Activated naive CD4-positive, alpha-beta T cell treated with anti-CD3 and anti-CD28 coated beads for 36 hours (primary cell): ENCODE results near the gene DLG2. TPM values are rescaled to one million over a fixed set of nuclear protein-coding genes. Genes with fewer than 3 reads are reported as not detected.

ENCODE experiments used
- CTCF ChIA-PET: fragments of 350-600 bp; sonication (Branson Sonifier 250); formaldehyde crosslinking; loops from one replicate; lab custom pipeline; 2021; ENCODE audit warnings: antibody characterized with exemption; lab: Charles Lee
- DNase-seq: peaks from one replicate; pipeline ENCODE4 v3.0.0-alpha.2; 2020
- H3K27ac Mint-ChIP-seq: one replicate; pipeline ENCODE4 v1.8.0; 2021; ENCODE audit warnings: mild to moderate bottlenecking, mixed read lengths
- H3K27me3 Mint-ChIP-seq: one replicate; pipeline ENCODE4 v1.8.0; 2021; ENCODE audit warnings: low read depth, mixed read lengths
- H3K36me3 Mint-ChIP-seq: one replicate; pipeline ENCODE4 v1.8.0; 2021; ENCODE audit warnings: low read depth, mixed read lengths
- H3K4me1 Mint-ChIP-seq: one replicate; pipeline ENCODE4 v1.8.0; 2021; ENCODE audit warnings: low read depth, mixed read lengths
- H3K4me3 Mint-ChIP-seq: one replicate; pipeline ENCODE4 v1.8.0; 2021; ENCODE audit warnings: mild to moderate bottlenecking, moderate library complexity, mixed read lengths
- H3K9me3 Mint-ChIP-seq: one replicate; pipeline ENCODE4 v1.8.0; 2021; ENCODE audit warnings: mixed read lengths
- intact Hi-C: fragments of 100-400 bp; cut with micrococcal nuclease; formaldehyde crosslinking; loops from one replicate; pipeline ENCODE4 v1.15.1; 2023
- total RNA-seq, 2 experiments: library from RNA; stranded (reverse); gene quantifications; one replicate each; pipeline ENCODE4 v1.2.3, GENCODE V29; 2021

The DLG2 gene
- total RNA-seq, 2 experiments from 2014 or later: 3.3 to 4.6 TPM

DNA sequence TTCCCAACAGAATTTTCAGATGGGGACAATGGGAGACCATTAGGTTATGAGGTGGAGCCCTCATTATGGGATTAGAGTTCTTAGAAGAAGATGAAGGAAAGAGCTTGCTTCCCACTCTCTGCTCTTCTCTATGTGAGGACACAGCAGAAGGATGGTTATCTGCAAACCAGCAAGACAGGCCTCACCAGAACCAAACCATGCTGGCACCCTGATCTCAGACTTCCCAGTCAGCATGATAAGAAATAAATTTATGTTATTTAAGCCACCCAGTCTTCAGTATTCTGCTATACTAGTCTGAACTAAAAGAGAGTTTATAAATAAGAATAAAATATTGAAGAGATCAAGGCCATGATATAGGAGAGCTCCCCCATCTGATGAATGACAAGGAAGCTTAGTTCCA lies 1394.6 kb downstream of the DLG2 start:
- no peak overlapping the region for H3K4me3 Mint-ChIP-seq
- H3K9me3 Mint-ChIP-seq: peaks cover 13% of the 10 kb centered on the region
- no peak overlapping the region for H3K27ac Mint-ChIP-seq
- CTCF ChIA-PET: no interaction called here
- H3K36me3 Mint-ChIP-seq: no peaks in the 10 kb centered on the region
- no peaks in the 10 kb centered on the region for H3K27me3 Mint-ChIP-seq
- intact Hi-C loops: no loop called here
- DNase-seq: no peak
- H3K4me1 Mint-ChIP-seq: no peaks in the 10 kb centered on the region

- no peak overlapping the region for H3K27ac Mint-ChIP-seq
- intact Hi-C loops: no loop called here
- no peak for DNase-seq
- H3K4me1 Mint-ChIP-seq: no peaks in the 10 kb centered on the region
- no peak overlapping the region for H3K4me3 Mint-ChIP-seq
- H3K9me3 Mint-ChIP-seq: peaks cover 12% of the 10 kb centered on the region
- H3K27me3 Mint-ChIP-seq: no peaks in the 10 kb centered on the region
- H3K36me3 Mint-ChIP-seq: no peaks in the 10 kb centered on the region
- CTCF ChIA-PET: interaction anchor here (0.6 kb wide), 1 partner anchor 427 kb away, joined by 3 read pairs; no protein-coding TSS in a partner anchor
These were observed 1396.7 kb downstream of the DLG2 start for GRCh38 chr11:84230402-84230801.

- intact Hi-C loops: no loop called here
- Mint-ChIP-seq H3K27ac (no peak overlapping the region), H3K27me3 (no peaks in the 10 kb centered on the region), H3K36me3 (no peaks in the 10 kb centered on the region), H3K4me1 (no peaks in the 10 kb centered on the region), H3K4me3 (no peak overlapping the region), H3K9me3 (peaks cover 14% of the 10 kb centered on the region)
- CTCF ChIA-PET: no interaction called here
- DNase-seq: no peak
These were observed 1399.0 kb downstream of the DLG2 start for GRCh38 chr11:84227970-84228665.

- intact Hi-C loops: no loop called here
- H3K36me3 Mint-ChIP-seq: no peaks in the 10 kb centered on the region
These were observed 1403.1 kb downstream of the DLG2 start for GRCh38 chr11:84224042-84224441.

GRCh38 chr11:84218318-84218717 lies 1408.8 kb downstream of the DLG2 start:
- Mint-ChIP-seq H3K27ac (no peak overlapping the region), H3K36me3 (no peaks in the 10 kb centered on the region), H3K4me3 (no peak overlapping the region), H3K27me3 (no peaks in the 10 kb centered on the region), H3K4me1 (no peaks in the 10 kb centered on the region), H3K9me3 (peaks cover 13% of the 10 kb centered on the region)
- intact Hi-C loops: no loop called here
- CTCF ChIA-PET: no interaction called here
- no peak for DNase-seq

More at GRCh38 chr11:84224042-84224441, 1403.1 kb downstream of the DLG2 start:
- CTCF ChIA-PET: interaction anchor here (0.7 kb wide), 1 partner anchor 419 kb away, joined by 3 read pairs; no protein-coding TSS in a partner anchor
- H3K27me3 Mint-ChIP-seq: no peaks in the 10 kb centered on the region
- H3K4me3 Mint-ChIP-seq: no peak overlapping the region
- no peak for DNase-seq
- no peak overlapping the region for H3K27ac Mint-ChIP-seq
- H3K4me1 Mint-ChIP-seq: no peaks in the 10 kb centered on the region
- peaks cover 8% of the 10 kb centered on the region for H3K9me3 Mint-ChIP-seq

GRCh38 chr11:84215672-84216071 lies 1411.5 kb downstream of the DLG2 start:
- H3K27ac Mint-ChIP-seq: no peak overlapping the region
- no peaks in the 10 kb centered on the region for H3K4me1 Mint-ChIP-seq
- H3K9me3 Mint-ChIP-seq: peaks cover 13% of the 10 kb centered on the region
- H3K36me3 Mint-ChIP-seq: no peaks in the 10 kb centered on the region
- CTCF ChIA-PET: no interaction called here
- intact Hi-C loops: no loop called here
- no peak overlapping the region for H3K4me3 Mint-ChIP-seq
- DNase-seq: no peak
- H3K27me3 Mint-ChIP-seq: no peaks in the 10 kb centered on the region

DNA sequence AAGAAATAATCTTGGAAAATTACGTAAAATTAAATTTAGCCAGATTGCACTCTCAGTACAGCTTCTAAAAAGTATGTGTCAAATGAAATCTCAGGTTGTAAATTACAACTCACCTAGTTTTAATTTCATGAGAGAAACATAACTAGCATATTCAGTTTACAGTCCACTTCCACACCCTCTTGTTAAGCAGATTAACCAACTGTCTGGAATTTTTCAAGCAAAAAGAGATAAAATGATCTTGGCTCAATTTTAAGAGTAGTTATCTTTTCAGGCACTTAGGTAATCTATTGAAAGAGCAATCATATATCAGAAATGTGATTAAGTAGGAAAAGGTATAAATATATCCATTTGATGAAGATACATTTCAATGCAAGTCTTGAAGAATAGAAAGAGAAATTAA lies 1412.6 kb downstream of the DLG2 start:
- H3K4me1 Mint-ChIP-seq: no peaks in the 10 kb centered on the region
- no peak overlapping the region for H3K27ac Mint-ChIP-seq
- intact Hi-C loops: no loop called here
- no peak overlapping the region for H3K4me3 Mint-ChIP-seq
- CTCF ChIA-PET: no interaction called here
- peaks cover 13% of the 10 kb centered on the region for H3K9me3 Mint-ChIP-seq
- DNase-seq: no peak
- no peaks in the 10 kb centered on the region for H3K27me3 Mint-ChIP-seq
- H3K36me3 Mint-ChIP-seq: no peaks in the 10 kb centered on the region

DNA sequence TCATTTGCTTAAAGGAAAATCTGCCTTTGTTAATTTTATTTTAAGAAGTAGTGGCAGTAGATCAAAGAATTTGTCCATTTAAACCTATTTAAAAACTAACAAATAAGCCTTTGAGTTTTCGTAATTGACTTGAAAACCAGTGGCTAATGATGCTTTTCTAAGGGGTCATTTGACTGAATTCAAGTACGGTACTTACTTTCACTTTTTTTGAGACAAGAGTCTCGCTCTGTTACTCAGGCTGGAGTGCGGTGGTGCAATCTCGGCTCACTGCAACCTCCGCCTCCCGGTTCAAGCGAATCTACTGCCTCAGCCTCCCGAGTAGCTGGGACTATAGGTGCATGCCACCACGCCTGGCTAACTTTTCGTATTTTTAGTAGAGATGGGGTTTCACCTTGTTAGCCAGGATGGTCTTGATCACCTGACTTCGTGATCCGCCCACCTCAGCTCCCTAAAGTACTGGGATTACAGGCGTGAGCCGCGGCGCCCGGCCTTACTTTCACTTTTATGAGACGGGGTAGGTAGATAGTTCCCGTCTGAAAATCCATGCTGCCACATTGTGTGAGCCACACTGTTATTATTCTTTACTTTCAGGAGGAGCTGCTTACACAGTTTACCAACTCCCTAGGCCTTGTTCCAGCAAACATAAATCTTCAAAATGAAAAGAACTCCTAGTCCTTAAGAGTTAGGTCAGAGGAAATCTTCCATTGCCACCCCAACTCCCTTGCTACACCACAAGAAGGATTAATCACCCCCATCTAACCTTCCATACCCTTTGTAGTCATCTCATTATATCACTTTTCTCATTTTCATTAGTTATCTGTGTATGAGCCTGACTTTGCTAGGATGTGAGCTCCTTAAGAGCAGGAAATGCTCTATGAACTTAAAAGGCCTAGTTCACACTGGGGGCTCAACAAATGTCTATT lies 1414.4 kb downstream of the DLG2 start:
- no peak overlapping the region for H3K27ac Mint-ChIP-seq

DNA sequence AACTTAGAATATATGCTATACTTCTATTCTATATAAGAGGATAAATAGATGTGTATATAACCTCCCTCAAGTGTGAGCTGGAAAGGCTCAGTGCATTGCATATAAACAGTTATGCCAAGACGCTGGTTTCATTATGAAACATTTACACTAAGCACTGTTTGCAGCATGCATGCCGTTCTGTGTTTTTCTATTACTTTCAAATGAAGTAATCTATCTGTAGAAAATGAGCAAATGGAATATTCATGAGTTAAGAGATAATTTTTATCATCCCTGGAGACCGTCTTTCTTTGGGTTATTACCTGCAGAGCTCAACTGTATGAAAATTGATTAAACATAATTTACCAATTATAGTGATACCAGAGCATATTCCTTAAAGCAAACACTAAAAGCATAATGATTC lies 1415.2 kb downstream of the DLG2 start:
- intact Hi-C loops: no loop called here
- Mint-ChIP-seq H3K27ac (no peak overlapping the region), H3K4me1 (no peaks in the 10 kb centered on the region), H3K4me3 (no peak overlapping the region), H3K9me3 (peaks cover 3% of the 10 kb centered on the region), H3K36me3 (no peaks in the 10 kb centered on the region), H3K27me3 (no peaks in the 10 kb centered on the region)
- no peak for DNase-seq
- CTCF ChIA-PET: no interaction called here

More for the DNA sequence above, 1414.4 kb downstream of the DLG2 start:
- CTCF ChIA-PET: no interaction called here
- peaks cover 8% of the 10 kb centered on the region for H3K9me3 Mint-ChIP-seq
- DNase-seq: no peak
- H3K27me3 Mint-ChIP-seq: no peaks in the 10 kb centered on the region
- H3K4me1 Mint-ChIP-seq: no peaks in the 10 kb centered on the region
- H3K36me3 Mint-ChIP-seq: no peaks in the 10 kb centered on the region
- no peak overlapping the region for H3K4me3 Mint-ChIP-seq
- intact Hi-C loops: no loop called here

- no peak for DNase-seq
- Mint-ChIP-seq H3K27me3 (no peaks in the 10 kb centered on the region), H3K36me3 (no peaks in the 10 kb centered on the region), H3K9me3 (peaks cover 14% of the 10 kb centered on the region), H3K27ac (no peak overlapping the region), H3K4me1 (no peaks in the 10 kb centered on the region), H3K4me3 (no peak overlapping the region)
- intact Hi-C loops: no loop called here
- CTCF ChIA-PET: no interaction called here
These were observed 1432.4 kb downstream of the DLG2 start for GRCh38 chr11:84194696-84195095.

GRCh38 chr11:84193706-84194105 lies 1433.4 kb downstream of the DLG2 start:
- intact Hi-C loops: no loop called here
- CTCF ChIA-PET: no interaction called here
- no peak overlapping the region for H3K4me3 Mint-ChIP-seq

DNA sequence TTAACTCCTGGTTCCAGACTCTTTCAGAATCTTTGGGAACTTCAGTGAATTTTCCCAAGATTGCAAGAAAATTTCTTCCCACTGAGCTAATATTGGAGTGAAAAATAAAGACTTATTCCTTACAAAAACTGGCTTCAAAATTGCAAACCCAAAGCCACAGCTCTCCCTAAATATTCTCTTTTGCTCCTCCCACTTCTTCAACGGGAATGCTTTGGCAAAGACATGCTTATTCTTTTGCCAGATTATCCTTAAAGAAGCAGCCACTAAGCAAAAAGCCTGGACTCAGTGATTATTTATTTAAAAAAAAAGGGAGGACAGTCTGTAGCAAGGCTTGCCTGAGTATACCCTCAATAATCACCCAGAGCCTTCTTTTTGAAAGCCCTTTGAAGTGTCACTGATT lies 1438.6 kb downstream of the DLG2 start:
- no peaks in the 10 kb centered on the region for H3K27me3 Mint-ChIP-seq
- CTCF ChIA-PET: no interaction called here
- DNase-seq: no peak
- no peaks in the 10 kb centered on the region for H3K36me3 Mint-ChIP-seq
- H3K4me3 Mint-ChIP-seq: no peak overlapping the region
- peaks cover 10% of the 10 kb centered on the region for H3K9me3 Mint-ChIP-seq
- no peak overlapping the region for H3K27ac Mint-ChIP-seq
- no peaks in the 10 kb centered on the region for H3K4me1 Mint-ChIP-seq
- intact Hi-C loops: no loop called here

More at GRCh38 chr11:84193706-84194105, 1433.4 kb downstream of the DLG2 start:
- H3K27ac Mint-ChIP-seq: no peak overlapping the region
- no peak for DNase-seq
- no peaks in the 10 kb centered on the region for H3K4me1 Mint-ChIP-seq
- peaks cover 17% of the 10 kb centered on the region for H3K9me3 Mint-ChIP-seq
- no peaks in the 10 kb centered on the region for H3K27me3 Mint-ChIP-seq
- no peaks in the 10 kb centered on the region for H3K36me3 Mint-ChIP-seq
